Epidermal melanocyte (primary cell): ENCODE results near the gene OR1I1.

Experiments used
- DNase-seq: peaks from one replicate; pipeline ENCODE4 v3.0.0; 2011; ENCODE audit warnings: low spot score; ENCODE audit not compliant: insufficient read length

OR1I1 gene

GRCh38 chr19:15116856-15117255 lies 34.8 kb downstream of the OR1I1 start:
- DNase-seq = peak; percentile 1

GRCh38 chr19:15118248-15118647 lies 36.2 kb downstream of the OR1I1 start:
- peak; percentile 15 for DNase-seq

GRCh38 chr19:15118789-15119494 lies 36.9 kb downstream of the OR1I1 start:
- peak; percentile 7 for DNase-seq

GRCh38 chr19:15120135-15121026 lies 38.4 kb downstream of the OR1I1 start:
- no peak for DNase-seq

GRCh38 chr19:15122331-15123030 lies 40.5 kb downstream of the OR1I1 start:
- no peak for DNase-seq

GRCh38 chr19:15123031-15123890 lies 41.2 kb downstream of the OR1I1 start:
- DNase-seq = no peak

GRCh38 chr19:15123900-15124299 lies 41.9 kb downstream of the OR1I1 start:
- DNase-seq = peak; percentile 94

- DNase-seq = no peak
These were observed 42.7 kb downstream of the OR1I1 start for GRCh38 chr19:15124572-15125231.

GRCh38 chr19:15125232-15126067 lies 43.4 kb downstream of the OR1I1 start:
- peak; percentile 94 for DNase-seq

GRCh38 chr19:15126131-15126910 lies 44.3 kb downstream of the OR1I1 start:
- DNase-seq = no peak

- no peak for DNase-seq
These were observed 46.3 kb downstream of the OR1I1 start for GRCh38 chr19:15128162-15128770.

GRCh38 chr19:15129856-15130585 lies 48.0 kb downstream of the OR1I1 start:
- DNase-seq = no peak

GRCh38 chr19:15136234-15136954 lies 54.4 kb downstream of the OR1I1 start:
- no peak for DNase-seq

GRCh38 chr19:15137777-15138176 lies 55.8 kb downstream of the OR1I1 start:
- DNase-seq = no peak

GRCh38 chr19:15138427-15138826 lies 56.4 kb downstream of the OR1I1 start:
- no peak for DNase-seq

GRCh38 chr19:15141143-15141542 lies 59.1 kb downstream of the OR1I1 start:
- no peak for DNase-seq

GRCh38 chr19:15142313-15142712 lies 60.3 kb downstream of the OR1I1 start:
- no peak for DNase-seq
